ENCODE results near the gene NANS. TPM values are rescaled to one million over a fixed set of nuclear protein-coding genes. Genes with fewer than 3 reads are reported as not detected.

The NANS gene
- total and polyA plus RNA-seq, 10 of the 15 experiments (the other 5 are each of a cell fraction or from before 2014, with no cell fraction given) = 21.0 to 126 (median 52.3) TPM

GRCh38 chr9:98091735-98092612, 35.4 kb downstream of the NANS start:
- SMC1A ChIA-PET (ENCODE audit: uncharacterized antibody, unreplicated experiment) = interaction anchor here (0.8 to 1.1 kb wide), 4 partner anchors 17 to 86 kb away, joined by 3 to 4 read pairs (median 3); no protein-coding TSS in a partner anchor
- intact Hi-C loops (cut with micrococcal nuclease; ENCODE audit: unreplicated experiment) = no loop called here

More at GRCh38 chr9:98091735-98092612, 35.4 kb downstream of the NANS start:
- H2AFZ ChIP-seq (ENCODE audit: control insufficient read depth, low read depth, low read length) = no peak overlapping the region
- WGBS (ENCODE audit: insufficient coverage, insufficient replicate concordance, low lambda C conversion rate, missing lambda C conversion rate) = 99% methylated on average over 16 of the region's 17 CpGs
- in situ Hi-C loops (cut with MboI) = no loop called here
- peaks cover 7 to 27% of the 10 kb centered on the region in 2 experiments for H3K36me3 ChIP-seq (ENCODE audit: control insufficient read depth in 2 of 2, insufficient read depth in 2 of 2, low read length in 1 of 2)
- no peak overlapping the region for H3K4me2 ChIP-seq (ENCODE audit: control insufficient read depth, insufficient read depth)
- ChIA-PET RAD21 (ENCODE audit: unreplicated experiment) (no interaction called here), POLR2A (interaction anchor here (0.5 to 0.6 kb wide), 2 partner anchors 16 to 1677 kb away, joined by 4 read pairs; no protein-coding TSS in a partner anchor), CTCF (no interaction called here)
- no TSS peak for BruUV-seq (replicated peaks)
- TF ChIP-seq ZZZ3 (IDR thresholded peaks at IDR 0.05; ENCODE audit: control insufficient read depth, insufficient read length, low read depth) = no peak
- TF ChIP-seq STAT3 (IDR thresholded peaks at IDR 0.05; ENCODE audit: low read depth, low read length) = no peak
- no peak for TF ChIP-seq TBL1XR1 (IDR thresholded peaks at IDR 0.05; ENCODE audit: low read depth, low read length)
- no peak for TF ChIP-seq RCOR1 (conservative IDR thresholded peaks at IDR 0.05; ENCODE audit: low read depth, low read length)
- TF ChIP-seq HCFC1 (IDR thresholded peaks at IDR 0.05; ENCODE audit: low read length) = no peak
- no peak for TF ChIP-seq SMARCA5 (IDR thresholded peaks at IDR 0.05)
- TF ChIP-seq SMC3 (IDR thresholded peaks at IDR 0.05; ENCODE audit: borderline replicate concordance, low read length) = no peak
- TF ChIP-seq IKZF1 (conservative IDR thresholded peaks at IDR 0.05) = no peak
- TF ChIP-seq E2F4 (IDR thresholded peaks at IDR 0.05; ENCODE audit: low read depth, low read length) = no peak
- H3K9ac ChIP-seq (ENCODE audit: control insufficient read depth, insufficient read depth, low read length) = no peak overlapping the region
- H3K27ac ChIP-seq (ENCODE audit: control insufficient read depth, insufficient read depth) = no peak overlapping the region
- H3K4me1 ChIP-seq (ENCODE audit: control insufficient read depth, insufficient read depth, low read length) = 0 out of 2 replicates have a peak, but pooled peaks cover under 1% of the 10 kb centered on the region
- no peaks in the 10 kb centered on the region for H3K27me3 ChIP-seq (replicated peaks in 1 of 2; ENCODE audit: control insufficient read depth in 2 of 2, insufficient read depth in 2 of 2, low read length in 1 of 2)
- H3K79me2 ChIP-seq (ENCODE audit: control insufficient read depth, insufficient read depth, low read length) = no peaks in the 10 kb centered on the region
- H3K9me3 ChIP-seq (replicated peaks; ENCODE audit: control insufficient read depth, insufficient read depth, low read length) = no peaks in the 10 kb centered on the region
- H4K20me1 ChIP-seq (ENCODE audit: control insufficient read depth, insufficient read depth) = no peaks in the 10 kb centered on the region
- no peak for ATAC-seq
- no peak for FAIRE-seq
- no peak overlapping the region for H3K4me3 ChIP-seq
- no peak for DNase-seq (ENCODE audit: low read depth, low spot score)

Measured in GM12878 (cell line).